HEK293 (cell line): ENCODE results near the gene SDF2L1.

Experiments used
- AEBP2 ChIP-seq: fragments of 450-650 bp; formaldehyde crosslinking; IDR thresholded peaks from 2 replicates; pipeline ENCODE4 v1.5.1; 2016; ENCODE audit warnings: missing biosample characterization, missing genetic modification characterization, borderline replicate concordance
- KLF7 ChIP-seq: fragments of 450-650 bp; formaldehyde crosslinking; IDR thresholded peaks from 2 replicates; pipeline ENCODE4 v1.5.1; 2016; ENCODE audit warnings: missing biosample characterization, missing genetic modification characterization, borderline replicate concordance
- RBAK ChIP-seq: fragments of 450-650 bp; formaldehyde crosslinking; IDR thresholded peaks from 2 replicates; pipeline ENCODE4 v1.5.1; 2016; ENCODE audit warnings: missing biosample characterization, missing genetic modification characterization
- SCRT2 ChIP-seq: fragments of 450-650 bp; formaldehyde crosslinking; IDR thresholded peaks from 2 replicates; pipeline ENCODE4 v1.5.1; 2016; ENCODE audit warnings: missing biosample characterization, missing genetic modification characterization
- SP2 ChIP-seq: fragments of 450-650 bp; formaldehyde crosslinking; IDR thresholded peaks from 2 replicates; pipeline ENCODE4 v1.5.1; 2016; ENCODE audit warnings: missing biosample characterization, missing genetic modification characterization
- SP7 ChIP-seq: fragments of 450-650 bp; formaldehyde crosslinking; IDR thresholded peaks from 2 replicates; pipeline ENCODE4 v1.5.1; 2016; ENCODE audit warnings: missing biosample characterization, missing genetic modification characterization
- ZBTB26 ChIP-seq: fragments of 450-650 bp; formaldehyde crosslinking; optimal IDR thresholded peaks from 2 replicates; pipeline ENCODE3; 2016; ENCODE audit warnings: missing biosample characterization, mild to moderate bottlenecking, missing genetic modification characterization
- ZEB2 ChIP-seq: fragments of 450-650 bp; formaldehyde crosslinking; IDR thresholded peaks from 2 replicates; pipeline ENCODE4 v1.5.1; 2016; ENCODE audit warnings: missing biosample characterization, missing genetic modification characterization
- ZIC2 ChIP-seq: fragments of 450-650 bp; formaldehyde crosslinking; IDR thresholded peaks from 2 replicates; pipeline ENCODE4 v1.5.1; 2016; ENCODE audit warnings: missing biosample characterization, missing genetic modification characterization
- ZNF112 ChIP-seq: fragments of 450-650 bp; formaldehyde crosslinking; IDR thresholded peaks from 2 replicates; pipeline ENCODE4 v1.5.0; 2017; ENCODE audit warnings: missing biosample characterization, missing genetic modification characterization
- ZNF184 ChIP-seq: fragments of 450-650 bp; IDR thresholded peaks from 2 replicates; pipeline ENCODE4 v1.5.1; 2018; ENCODE audit warnings: missing biosample characterization, mild to moderate bottlenecking, missing genetic modification characterization
- ZNF2 ChIP-seq: fragments of 450-650 bp; formaldehyde crosslinking; IDR thresholded peaks from 2 replicates; pipeline ENCODE4 v1.5.1; 2016; ENCODE audit warnings: missing biosample characterization, missing genetic modification characterization
- ZNF239 ChIP-seq: fragments of 450-650 bp; formaldehyde crosslinking; IDR thresholded peaks from 2 replicates; pipeline ENCODE4 v1.5.1; 2016; ENCODE audit warnings: missing biosample characterization, missing genetic modification characterization
- ZNF292 ChIP-seq: fragments of 450-650 bp; formaldehyde crosslinking; IDR thresholded peaks from 2 replicates; pipeline ENCODE4 v1.5.1; 2016; ENCODE audit warnings: low read depth, missing biosample characterization, missing genetic modification characterization, borderline replicate concordance
- ZNF302 ChIP-seq: fragments of 450-650 bp; formaldehyde crosslinking; IDR thresholded peaks from 2 replicates; pipeline ENCODE4 v1.5.1; 2016; ENCODE audit warnings: missing biosample characterization, missing genetic modification characterization, low read depth
- ZNF311 ChIP-seq: fragments of 450-650 bp; formaldehyde crosslinking; IDR thresholded peaks from 2 replicates; pipeline ENCODE4 v1.5.1; 2017; ENCODE audit warnings: missing biosample characterization, missing genetic modification characterization, borderline replicate concordance
- ZNF391 ChIP-seq: fragments of 450-650 bp; formaldehyde crosslinking; IDR thresholded peaks from 2 replicates; pipeline ENCODE4 v1.5.1; 2016; ENCODE audit warnings: low read depth, missing biosample characterization, missing genetic modification characterization, borderline replicate concordance
- ZNF518A ChIP-seq: fragments of 450-650 bp; formaldehyde crosslinking; conservative IDR thresholded peaks from 2 replicates; pipeline ENCODE4 v1.5.1; 2016; ENCODE audit warnings: low read depth, missing biosample characterization, missing genetic modification characterization
- ZNF560 ChIP-seq: fragments of 450-650 bp; formaldehyde crosslinking; IDR thresholded peaks from 2 replicates; pipeline ENCODE4 v1.5.1; 2017; ENCODE audit warnings: missing biosample characterization, missing genetic modification characterization, borderline replicate concordance
- ZNF561 ChIP-seq: fragments of 450-650 bp; IDR thresholded peaks from 2 replicates; pipeline ENCODE4 v1.5.1; 2018; ENCODE audit warnings: missing biosample characterization, missing genetic modification characterization, borderline replicate concordance
- ZNF580 ChIP-seq: fragments of 450-650 bp; formaldehyde crosslinking; IDR thresholded peaks from 2 replicates; pipeline ENCODE4 v1.5.1; 2016; ENCODE audit warnings: missing biosample characterization, missing genetic modification characterization
- ZNF596 ChIP-seq: fragments of 450-650 bp; IDR thresholded peaks from 2 replicates; pipeline ENCODE4 v1.5.0; 2018; ENCODE audit warnings: missing biosample characterization, mild to moderate bottlenecking, missing genetic modification characterization, moderate library complexity
- ZNF600 ChIP-seq: fragments of 450-650 bp; formaldehyde crosslinking; IDR thresholded peaks from 2 replicates; pipeline ENCODE4 v1.5.1; 2016; ENCODE audit warnings: missing biosample characterization, missing genetic modification characterization
- ZNF629 ChIP-seq: fragments of 450-650 bp; formaldehyde crosslinking; IDR thresholded peaks from 2 replicates; pipeline ENCODE4 v1.5.1; 2017; ENCODE audit warnings: missing biosample characterization, missing genetic modification characterization
- ZNF664 ChIP-seq: fragments of 450-650 bp; formaldehyde crosslinking; IDR thresholded peaks from 2 replicates; pipeline ENCODE4 v1.5.1; 2016; ENCODE audit warnings: missing biosample characterization, missing genetic modification characterization
- ZNF692 ChIP-seq: fragments of 450-650 bp; formaldehyde crosslinking; IDR thresholded peaks from 2 replicates; pipeline ENCODE4 v1.5.1; 2016; ENCODE audit warnings: missing biosample characterization, missing genetic modification characterization
- ZNF707 ChIP-seq: fragments of 450-650 bp; formaldehyde crosslinking; IDR thresholded peaks from 2 replicates; pipeline ENCODE4 v1.5.1; 2016; ENCODE audit warnings: missing biosample characterization, missing genetic modification characterization
- ZNF830 ChIP-seq: fragments of 450-650 bp; IDR thresholded peaks from 2 replicates; pipeline ENCODE4 v1.5.0; 2018; ENCODE audit warnings: missing biosample characterization, missing genetic modification characterization, low read depth, mild to moderate bottlenecking, moderate library complexity
- ZNF837 ChIP-seq: fragments of 450-650 bp; formaldehyde crosslinking; IDR thresholded peaks from 2 replicates; pipeline ENCODE4 v1.5.1; 2016; ENCODE audit warnings: missing biosample characterization, missing genetic modification characterization
- ZSCAN18 ChIP-seq: fragments of 450-650 bp; formaldehyde crosslinking; IDR thresholded peaks from 2 replicates; pipeline ENCODE4 v1.5.1; 2016; ENCODE audit warnings: missing biosample characterization, missing genetic modification characterization

SDF2L1 gene

GRCh38 chr22:21657360-21658032, 15.4 kb downstream of the SDF2L1 start (continued):
- TF ChIP-seq AEBP2, result no peak
- TF ChIP-seq ZEB2 (tag by site-specific recombination), result peak; percentile 63; the same call in 1 of the 2 replicates
- TF ChIP-seq ZNF664 (tag by site-specific recombination), result no peak
- TF ChIP-seq ZNF692 (tag by site-specific recombination), result peak; percentile 68
- TF ChIP-seq ZBTB26, result peak; percentile 88
- 0 out of 2 replicates have a peak, but pooled peaks have one; percentile 23 for TF ChIP-seq SCRT2 (tag by site-specific recombination)
- no peak for TF ChIP-seq ZNF600 (tag by site-specific recombination)
- TF ChIP-seq ZNF302 (tag by site-specific recombination), result no peak
- no peak for TF ChIP-seq ZNF239 (tag by site-specific recombination)
- no peak for TF ChIP-seq ZNF184 (tag by site-specific recombination)
- TF ChIP-seq ZNF292 (tag by site-specific recombination), result no peak
- no peak for TF ChIP-seq RBAK
- no peak for TF ChIP-seq ZNF707 (tag by site-specific recombination)
- TF ChIP-seq ZNF391 (tag by site-specific recombination), result no peak
- TF ChIP-seq ZNF311 (tag by site-specific recombination), result no peak
- no peak for TF ChIP-seq ZNF580 (tag by site-specific recombination)
- no peak for TF ChIP-seq ZNF560 (tag by site-specific recombination)
- TF ChIP-seq ZSCAN18 (tag by site-specific recombination), result no peak
- TF ChIP-seq ZNF561, result peak; percentile 85; the same call in 1 of the 2 replicates
- TF ChIP-seq ZNF596 (tag by site-specific recombination), result 0 out of 2 replicates have a peak, but pooled peaks have one; percentile 41
- TF ChIP-seq KLF7, result no peak
- peak; percentile 60 for TF ChIP-seq SP2 (tag by site-specific recombination)
- peak; percentile 46; the same call in 1 of the 2 replicates for TF ChIP-seq SP7 (tag by site-specific recombination)
- TF ChIP-seq ZNF830 (tag by site-specific recombination), result no peak
- 0 out of 2 replicates have a peak, but pooled peaks have one; percentile 9 for TF ChIP-seq ZNF629 (tag by site-specific recombination)
- no peak for TF ChIP-seq ZNF837 (tag by site-specific recombination)
- TF ChIP-seq ZIC2 (tag by site-specific recombination), result peak; percentile 44; the same call in 1 of the 2 replicates
- no peak for TF ChIP-seq ZNF518A (tag by site-specific recombination)
- no peak for TF ChIP-seq ZNF112 (tag by site-specific recombination)
- no peak for TF ChIP-seq ZNF2
